B cell (primary cell): Measurements from ENCODE around the gene SEPTIN1.

ENCODE experiments used
- EZH2 ChIP-seq: IDR thresholded peaks from 2 replicates; pipeline ENCODE4 v1.6.1; 2012; ENCODE audit warnings: borderline replicate concordance, low read depth, mild to moderate bottlenecking, moderate library complexity, low read length; ENCODE audit not compliant: insufficient read depth, poor library complexity, severe bottlenecking
- TF ChIP-seq, protein P1 (sequence below): fragments of 200-600 bp; IDR thresholded peaks from one replicate; pipeline ENCODE4 v1.8.0; 2022; ENCODE audit warnings: antibody characterized with exemption, mild to moderate bottlenecking

DNA sequence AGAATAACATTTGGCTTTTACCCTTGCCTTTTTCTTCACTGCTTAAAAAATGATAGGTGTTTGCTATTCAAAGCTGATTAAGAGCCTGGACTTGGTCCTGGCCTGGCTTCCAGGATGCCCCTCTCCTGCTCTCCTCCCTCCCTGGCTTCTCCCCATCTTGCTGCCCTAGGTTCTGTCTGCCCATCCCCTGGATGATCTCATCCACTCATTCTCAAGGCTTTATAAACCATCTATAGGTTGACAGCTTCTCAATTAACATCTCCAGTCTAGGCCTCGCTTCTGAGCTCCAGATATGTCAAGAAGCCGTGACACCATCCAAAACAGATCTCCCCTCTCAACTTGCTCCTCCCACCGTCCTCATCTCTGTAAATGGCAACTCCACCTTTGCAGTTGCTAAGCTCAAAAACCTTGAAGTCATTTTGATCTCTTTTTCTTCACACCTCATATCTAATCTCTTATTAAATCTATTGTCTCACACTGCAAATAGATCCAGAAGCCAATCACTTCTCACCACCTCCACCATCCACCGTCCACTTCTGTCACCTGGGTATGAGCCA is 33.8 kb upstream of the SEPTIN1 start:
- TF ChIP-seq, protein P1, sequence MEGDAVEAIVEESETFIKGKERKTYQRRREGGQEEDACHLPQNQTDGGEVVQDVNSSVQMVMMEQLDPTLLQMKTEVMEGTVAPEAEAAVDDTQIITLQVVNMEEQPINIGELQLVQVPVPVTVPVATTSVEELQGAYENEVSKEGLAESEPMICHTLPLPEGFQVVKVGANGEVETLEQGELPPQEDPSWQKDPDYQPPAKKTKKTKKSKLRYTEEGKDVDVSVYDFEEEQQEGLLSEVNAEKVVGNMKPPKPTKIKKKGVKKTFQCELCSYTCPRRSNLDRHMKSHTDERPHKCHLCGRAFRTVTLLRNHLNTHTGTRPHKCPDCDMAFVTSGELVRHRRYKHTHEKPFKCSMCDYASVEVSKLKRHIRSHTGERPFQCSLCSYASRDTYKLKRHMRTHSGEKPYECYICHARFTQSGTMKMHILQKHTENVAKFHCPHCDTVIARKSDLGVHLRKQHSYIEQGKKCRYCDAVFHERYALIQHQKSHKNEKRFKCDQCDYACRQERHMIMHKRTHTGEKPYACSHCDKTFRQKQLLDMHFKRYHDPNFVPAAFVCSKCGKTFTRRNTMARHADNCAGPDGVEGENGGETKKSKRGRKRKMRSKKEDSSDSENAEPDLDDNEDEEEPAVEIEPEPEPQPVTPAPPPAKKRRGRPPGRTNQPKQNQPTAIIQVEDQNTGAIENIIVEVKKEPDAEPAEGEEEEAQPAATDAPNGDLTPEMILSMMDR: no peak
- TF ChIP-seq EZH2: no peak
